Middle frontal gyrus (tissue), 1 donor: Measurements from ENCODE around the gene GPSM3.
"Not testable (repeated sequence)": the region's sequence is repeated elsewhere in the genome, so short reads cannot be mapped to it uniquely, and the experiment has no call there.

Experiments
- DNase-seq: peaks from one replicate; pipeline ENCODE4 v3.0.0-alpha.2; 2015; ENCODE audit warnings: low spot score; ENCODE audit errors: extremely low spot score

GPSM3 gene

GRCh38 chr6:32188381-32189068 lies 3.9 kb downstream of the GPSM3 start:
- no peak for DNase-seq

GRCh38 chr6:32187725-32188380 lies 4.6 kb downstream of the GPSM3 start:
- not testable (repeated sequence) for DNase-seq

- DNase-seq, result no peak
These were observed 5.3 kb downstream of the GPSM3 start for GRCh38 chr6:32187009-32187709.

- not testable (repeated sequence) for DNase-seq
These were observed 6.1 kb downstream of the GPSM3 start for GRCh38 chr6:32186151-32186840.

- not testable (repeated sequence) for DNase-seq
These were observed 6.7 kb downstream of the GPSM3 start for GRCh38 chr6:32185681-32186131.

DNA sequence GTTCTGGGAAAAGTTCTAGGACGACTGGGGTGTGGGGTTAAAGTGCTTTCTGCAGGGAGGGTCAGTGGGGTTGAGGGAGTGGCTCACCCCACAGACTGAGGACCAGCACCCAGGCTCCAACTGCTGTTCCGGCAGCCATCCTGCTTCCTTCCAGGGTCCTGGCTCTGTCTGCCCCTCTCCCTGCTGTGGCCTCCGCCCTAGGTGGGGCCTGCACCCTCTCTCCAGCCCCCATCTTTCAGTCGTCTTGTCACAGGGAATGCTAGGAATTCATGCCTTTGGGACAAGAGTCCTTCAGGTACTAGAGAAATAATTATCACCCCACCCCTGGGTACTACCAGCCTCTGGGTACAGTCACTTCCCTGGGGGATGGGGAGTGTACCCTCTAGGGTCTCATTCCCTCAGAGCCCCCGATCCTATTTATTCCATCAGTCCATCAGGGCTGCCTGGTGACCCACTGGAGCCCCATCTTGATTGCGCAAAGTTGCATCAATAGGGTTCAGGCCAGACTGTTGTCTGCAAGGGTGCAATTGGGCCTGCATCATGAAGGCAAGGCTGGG lies 8.3 kb downstream of the GPSM3 start, which contains the start of gene AGER:
Gene AGER, minus strand, starts transcription at position 170 of the 557 bp plus-strand sequence. Its CDS starts 31 bp downstream, at position 139.
- no peak for DNase-seq

DNA sequence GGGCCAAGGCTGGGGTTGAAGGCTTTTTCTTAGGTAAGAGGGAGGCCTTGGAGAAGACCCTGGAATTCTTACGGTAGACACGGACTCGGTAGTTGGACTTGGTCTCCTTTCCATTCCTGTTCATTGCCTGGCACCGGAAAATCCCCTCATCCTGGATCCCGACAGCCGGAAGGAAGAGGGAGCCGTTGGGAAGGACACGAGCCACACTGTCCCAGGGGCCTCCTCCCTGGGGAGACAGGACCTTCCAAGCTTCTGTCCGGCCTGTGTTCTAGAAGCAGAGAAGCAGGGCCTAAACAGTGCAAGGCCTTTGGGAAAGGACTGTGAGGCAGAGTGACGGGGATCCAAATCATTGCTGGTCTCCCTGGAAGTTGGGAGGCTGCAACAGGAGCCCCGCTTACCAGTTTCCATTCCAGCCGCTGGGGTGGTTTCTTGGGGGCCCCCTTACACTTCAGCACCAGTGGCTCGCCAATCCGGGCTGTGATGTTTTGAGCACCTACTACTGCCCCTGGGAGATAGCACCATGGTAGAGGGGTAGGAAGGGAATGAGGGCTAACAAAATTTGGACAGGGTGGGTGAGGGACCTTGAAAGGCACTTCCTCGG lies 8.9 kb downstream of the GPSM3 start:
- no peak for DNase-seq

- DNase-seq, result no peak
These were observed 9.4 kb downstream of the GPSM3 start for GRCh38 chr6:32183030-32183429.

- DNase-seq, result no peak
These were observed 9.9 kb downstream of the GPSM3 start for GRCh38 chr6:32182555-32182981.

- DNase-seq, result no peak
These were observed 10.4 kb downstream of the GPSM3 start for GRCh38 chr6:32181915-32182529.

DNA sequence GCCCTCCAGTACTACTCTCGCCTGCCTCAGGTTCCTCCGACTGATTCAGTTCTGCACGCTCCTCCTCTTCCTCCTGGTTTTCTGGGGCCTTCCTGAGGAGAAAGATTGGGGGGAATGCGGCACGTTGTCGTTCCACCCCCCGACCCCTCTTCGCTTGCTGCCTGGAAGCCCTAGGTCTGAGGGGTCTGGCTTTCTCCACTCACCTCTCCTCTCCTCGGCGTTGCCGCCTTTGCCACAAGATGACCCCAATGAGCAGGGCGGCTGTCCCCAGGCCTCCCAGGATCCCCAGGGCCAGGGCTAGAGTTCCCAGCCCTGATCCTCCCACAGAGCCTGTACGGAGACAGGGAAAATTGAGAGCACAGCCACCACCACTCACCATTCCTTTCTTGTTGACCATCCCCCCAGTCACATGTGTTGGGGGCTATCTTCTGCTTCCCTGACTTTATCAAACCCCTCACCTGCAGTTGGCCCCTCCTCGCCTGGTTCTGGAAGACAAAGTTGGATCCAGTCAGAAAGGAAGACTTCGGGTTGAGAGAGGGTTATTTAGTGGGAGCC lies 11.2 kb downstream of the GPSM3 start:
- DNase-seq, result no peak

GRCh38 chr6:32179766-32180405 lies 12.6 kb downstream of the GPSM3 start:
- no peak for DNase-seq

DNA sequence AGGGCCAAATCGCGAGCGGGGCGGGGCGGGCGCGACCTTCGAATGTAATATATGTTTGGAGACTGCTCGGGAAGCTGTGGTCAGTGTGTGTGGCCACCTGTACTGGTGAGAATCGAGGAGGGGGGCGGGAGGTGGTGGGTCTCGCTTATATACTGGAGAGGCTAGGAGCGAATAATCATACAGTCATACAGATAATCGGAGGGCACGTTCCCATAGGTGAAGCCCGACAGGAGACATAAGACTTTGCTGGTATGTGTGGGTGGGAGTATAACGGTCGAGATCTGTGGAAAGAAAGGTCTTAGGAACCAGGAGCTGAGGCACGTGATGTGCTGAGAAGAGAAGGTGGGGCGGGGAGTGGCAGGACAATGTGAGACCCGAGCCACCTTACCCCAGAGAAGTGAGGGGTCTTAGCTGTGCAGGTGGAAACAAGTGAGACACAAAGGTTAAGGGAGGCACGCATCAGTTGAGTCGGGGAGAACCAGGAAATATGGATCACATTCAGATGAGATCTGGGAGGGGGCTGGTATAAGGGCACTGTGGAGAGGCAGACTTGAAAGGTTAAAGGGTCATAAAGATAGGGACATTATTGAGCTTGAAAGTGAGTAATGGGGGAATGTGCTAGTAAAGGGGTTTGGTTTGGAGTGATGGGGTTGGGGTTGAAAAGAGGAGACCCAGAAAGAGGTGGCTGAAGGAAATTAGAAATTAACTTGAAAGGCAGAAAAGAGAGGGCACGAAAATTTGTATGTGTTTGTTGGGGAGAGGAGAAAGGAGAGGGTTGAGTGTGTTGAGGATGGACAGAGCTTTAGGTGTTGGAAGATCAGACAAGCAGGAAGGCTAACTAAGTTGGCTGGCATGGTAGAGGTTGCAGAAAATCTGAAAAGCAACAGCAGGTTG lies 13.6 kb downstream of the GPSM3 start:
- DNase-seq, result no peak

GRCh38 chr6:32177788-32178546 lies 14.5 kb downstream of the GPSM3 start, which contains the start of gene RNF5:
Gene RNF5, plus strand, starts transcription at chr6:32178405. Its CDS starts 107 bp downstream, at chr6:32178512.
- peak; percentile 99 for DNase-seq

DNA sequence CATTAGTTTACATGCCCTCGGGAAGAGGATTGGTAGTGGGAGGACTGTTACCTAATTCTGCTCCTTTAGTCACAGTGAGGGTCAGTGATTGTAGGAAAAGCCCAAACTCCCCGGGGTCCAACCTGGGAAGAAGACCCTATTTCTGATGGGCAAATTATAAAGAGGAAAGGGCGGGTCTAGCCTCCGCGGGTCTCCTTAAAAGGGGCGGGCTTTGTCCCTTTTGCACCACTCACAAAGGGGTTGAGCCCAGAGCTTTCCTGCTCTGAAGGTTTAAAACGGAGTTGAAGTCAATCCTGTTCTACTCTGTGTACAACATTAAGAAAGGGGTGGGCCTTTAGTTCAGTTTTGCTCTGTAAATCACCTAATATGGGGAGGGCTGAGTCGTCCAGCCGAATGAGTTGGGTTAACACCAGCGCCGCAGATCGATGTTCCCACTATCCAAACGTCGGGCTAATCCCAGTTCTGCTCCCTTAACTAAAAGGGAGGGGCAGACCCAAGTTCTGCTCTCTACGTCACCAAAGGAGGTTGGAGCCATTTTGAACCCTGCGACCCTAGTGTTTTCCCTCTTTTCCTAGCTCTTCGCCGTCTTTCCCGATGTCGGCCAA lies 15.2 kb downstream of the GPSM3 start:
- DNase-seq, result no peak

- DNase-seq, result no peak
These were observed 15.8 kb downstream of the GPSM3 start for GRCh38 chr6:32176476-32177182.
